ENCODE data around the gene CEP57L1.

The CEP57L1 gene

DNA sequence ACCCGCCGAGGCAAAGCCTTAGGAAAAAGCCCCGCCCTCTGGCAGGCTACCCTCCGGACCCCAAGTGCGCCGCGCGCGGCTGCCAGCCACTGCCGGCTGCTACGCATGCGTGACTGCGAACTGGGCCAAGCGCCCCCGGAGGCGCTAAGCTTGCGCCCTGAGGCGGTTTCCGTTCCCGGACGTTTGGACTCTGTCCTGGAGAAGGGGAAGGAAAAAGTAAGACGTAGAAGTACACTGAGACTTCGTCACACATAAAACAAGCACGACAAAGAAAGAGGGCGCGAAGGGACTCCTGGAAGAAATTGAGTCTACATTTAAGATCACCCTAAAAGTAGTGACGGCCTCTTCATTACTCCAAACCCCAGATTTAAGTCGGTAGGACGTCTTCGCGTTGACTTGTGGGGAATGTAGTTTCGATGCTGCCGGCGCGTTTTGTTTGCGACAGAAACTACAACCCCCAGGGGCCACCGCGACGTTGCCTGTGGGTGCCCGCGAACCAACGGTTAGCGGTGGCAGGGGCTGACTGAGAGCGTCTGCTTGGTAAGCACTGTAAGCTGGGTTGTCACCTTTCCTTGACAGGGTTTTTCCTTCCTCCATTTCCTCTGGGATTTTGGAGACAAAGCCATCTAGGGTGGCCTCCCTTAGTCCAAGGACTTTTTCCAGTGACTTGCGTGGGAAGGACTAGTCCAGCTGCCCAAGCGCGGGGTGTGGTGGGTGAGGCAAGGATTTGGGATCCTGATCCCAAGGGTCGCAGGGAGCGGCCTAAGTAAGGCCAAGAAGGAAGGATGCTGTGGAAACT is at the start of gene CEP57L1:
TSS of gene CEP57L1 (plus strand) at position 472 of the 799 bp plus-strand sequence. CDS start 49,715 bp downstream, outside the sequence.
- Histone ChIP-seq H3K36me3 (peaks cover 12% of the 10 kb centered on the region; the same call in 1 of the 2 replicates), H4K20me1 (peaks cover 6% of the 10 kb centered on the region; the same call in 1 of the 2 replicates), H3K27ac (peak within 1 kb of the TSS; percentile 91), H3K9me3 (no peaks in the 10 kb centered on the region), H3K27me3 (no peaks in the 10 kb centered on the region), H3K9ac (peak within 1 kb of the TSS; percentile 92), H3K4me1 (peaks cover 39% of the 10 kb centered on the region), H3K4me2 (peak within 1 kb of the TSS; percentile 95), H3K4me3 (peak within 1 kb of the TSS; percentile 87)
- no peak for TF ChIP-seq Cebpa-rat (IDR thresholded peaks at IDR 0.05)

DNA sequence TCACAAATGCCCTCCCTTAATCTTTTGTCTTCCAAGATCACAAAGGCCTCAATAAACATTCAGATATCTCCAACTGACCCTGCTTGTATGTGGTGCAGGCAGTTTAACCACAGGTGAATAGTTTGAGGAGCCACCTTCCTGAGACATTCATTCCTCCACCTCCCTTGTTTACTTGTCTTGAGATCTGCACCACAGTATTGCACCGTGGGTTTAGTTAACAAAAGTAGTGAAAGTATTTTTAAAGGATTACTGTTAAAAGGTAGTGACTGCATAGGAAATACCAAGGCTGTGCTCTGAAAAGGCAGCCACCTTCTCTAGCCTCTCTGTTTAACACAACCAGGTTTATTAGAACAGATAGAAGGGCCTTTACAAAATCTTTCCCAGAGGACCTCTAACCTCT is 47.1 kb upstream of the CEP57L1 start:
- Histone ChIP-seq H4K20me1 (no peaks in the 10 kb centered on the region), H3K27ac (no peak overlapping the region), H3K4me1 (peaks cover 14% of the 10 kb centered on the region; the same call in 1 of the 2 replicates), H3K4me3 (no peak overlapping the region), H3K9ac (no peak overlapping the region), H3K36me3 (no peaks in the 10 kb centered on the region), H3K4me2 (no peak overlapping the region), H3K9me3 (peaks cover 6% of the 10 kb centered on the region), H3K27me3 (no peaks in the 10 kb centered on the region)
- TF ChIP-seq Cebpa-rat (IDR thresholded peaks at IDR 0.05) = no peak

DNA sequence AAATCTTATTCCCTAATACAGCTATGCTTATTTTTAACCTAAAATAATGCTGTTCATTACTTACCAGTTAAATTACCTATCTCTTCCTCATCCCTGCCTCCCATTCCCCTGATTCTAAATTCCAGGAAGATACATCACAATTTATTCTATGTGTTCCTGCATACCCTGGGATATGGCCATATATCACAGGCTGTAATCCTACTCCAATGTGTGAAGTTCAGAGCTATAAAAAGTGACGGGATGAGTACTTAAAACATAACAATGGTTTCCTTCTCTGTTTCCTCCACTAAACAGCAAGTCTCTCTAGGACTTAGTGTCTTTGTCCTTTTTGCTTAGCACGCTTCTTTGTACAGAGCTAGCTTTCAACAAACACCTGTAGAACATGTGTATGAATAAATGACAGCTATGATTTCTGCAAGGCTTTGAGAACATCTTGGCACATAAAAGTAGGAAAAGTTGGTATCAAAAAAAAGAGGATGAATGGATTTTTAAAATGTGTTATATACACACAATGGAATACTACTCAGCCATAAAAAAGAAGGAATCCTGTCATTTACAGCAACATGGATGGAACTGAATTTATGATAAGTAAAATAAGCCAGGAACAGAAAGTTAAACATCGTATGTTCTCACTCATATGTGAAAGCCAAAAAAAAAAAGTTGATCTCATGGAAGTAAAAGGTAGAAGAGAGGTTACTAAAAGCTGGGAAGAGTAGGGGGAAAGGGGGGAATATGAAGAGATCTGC is 46.5 kb upstream of the CEP57L1 start:
- Histone ChIP-seq H3K4me3 (no peak overlapping the region), H3K9ac (no peak overlapping the region), H3K27me3 (no peaks in the 10 kb centered on the region), H3K27ac (no peak overlapping the region), H3K36me3 (no peaks in the 10 kb centered on the region), H3K4me2 (no peak overlapping the region), H3K4me1 (peaks cover 14% of the 10 kb centered on the region; the same call in 1 of the 2 replicates), H3K9me3 (peaks cover 6% of the 10 kb centered on the region), H4K20me1 (no peaks in the 10 kb centered on the region)
- no peak for TF ChIP-seq Cebpa-rat (IDR thresholded peaks at IDR 0.05)

DNA sequence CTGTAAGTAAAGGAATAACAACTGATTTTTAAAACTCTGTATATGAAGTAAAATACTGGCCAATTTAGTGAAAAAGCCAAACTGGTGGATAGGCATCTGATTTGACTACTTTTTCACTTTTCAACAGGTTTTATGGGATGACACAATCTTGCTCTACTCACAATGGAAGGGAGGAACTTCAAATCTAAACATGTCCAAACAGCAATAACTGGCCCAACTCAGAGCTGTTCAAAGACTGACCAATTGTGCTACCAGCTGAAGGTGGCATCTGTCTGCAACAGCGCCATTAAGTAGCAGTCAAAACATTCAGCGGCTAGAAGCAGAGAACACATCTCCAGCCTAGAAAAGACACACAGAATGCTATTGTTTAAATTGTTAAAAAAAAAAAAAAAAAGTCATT is 45.3 kb upstream of the CEP57L1 start:
- Histone ChIP-seq H3K4me3 (no peak overlapping the region), H3K4me2 (no peak overlapping the region)

DNA sequence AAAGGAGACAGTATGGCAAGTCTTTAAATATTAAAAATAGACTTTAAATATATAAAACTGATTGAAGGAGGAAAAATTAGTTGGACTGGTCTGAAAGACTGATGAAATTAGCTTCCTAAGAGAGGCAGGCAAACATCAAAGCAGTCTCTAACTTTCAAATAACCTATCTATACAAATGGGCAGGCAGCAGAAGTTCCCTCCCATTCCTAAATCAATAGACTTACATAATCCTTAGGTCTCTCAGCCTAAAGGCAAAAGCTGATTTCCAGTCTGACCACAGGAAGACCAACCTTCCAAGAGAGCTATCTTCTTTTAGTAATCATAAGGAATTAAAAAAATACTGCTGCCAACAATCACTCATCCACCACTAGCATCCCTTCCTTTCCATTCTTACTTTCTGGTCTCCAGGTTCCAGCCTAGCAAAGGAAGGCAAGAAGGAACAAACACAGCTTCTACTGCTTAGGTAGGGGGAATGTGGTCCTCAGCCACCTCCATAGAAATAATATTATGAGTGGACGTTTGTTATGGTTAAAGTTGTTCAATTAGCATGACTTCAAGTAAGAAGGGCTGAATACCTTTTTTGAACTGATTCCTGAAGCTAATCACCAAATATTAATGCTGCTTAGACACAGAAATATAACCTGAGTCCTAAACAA is 44.7 kb upstream of the CEP57L1 start:
- H3K9ac ChIP-seq = no peak overlapping the region
- no peak overlapping the region for H3K4me2 ChIP-seq
- H4K20me1 ChIP-seq = no peaks in the 10 kb centered on the region
- no peak overlapping the region for H3K27ac ChIP-seq
- H3K27me3 ChIP-seq = no peaks in the 10 kb centered on the region
- H3K4me3 ChIP-seq = no peak overlapping the region
- H3K36me3 ChIP-seq = no peaks in the 10 kb centered on the region
- peaks cover 4% of the 10 kb centered on the region for H3K9me3 ChIP-seq
- peaks cover 14% of the 10 kb centered on the region; the same call in 1 of the 2 replicates for H3K4me1 ChIP-seq
- TF ChIP-seq Cebpa-rat (IDR thresholded peaks at IDR 0.05) = no peak

More for the DNA sequence above, 45.3 kb upstream of the CEP57L1 start:
- H3K27ac ChIP-seq = no peak overlapping the region
- H3K36me3 ChIP-seq = no peaks in the 10 kb centered on the region
- no peaks in the 10 kb centered on the region for H4K20me1 ChIP-seq
- H3K9ac ChIP-seq = no peak overlapping the region
- no peaks in the 10 kb centered on the region for H3K27me3 ChIP-seq
- peaks cover 14% of the 10 kb centered on the region; the same call in 1 of the 2 replicates for H3K4me1 ChIP-seq
- peaks cover 6% of the 10 kb centered on the region for H3K9me3 ChIP-seq
- no peak for TF ChIP-seq Cebpa-rat (IDR thresholded peaks at IDR 0.05)

DNA sequence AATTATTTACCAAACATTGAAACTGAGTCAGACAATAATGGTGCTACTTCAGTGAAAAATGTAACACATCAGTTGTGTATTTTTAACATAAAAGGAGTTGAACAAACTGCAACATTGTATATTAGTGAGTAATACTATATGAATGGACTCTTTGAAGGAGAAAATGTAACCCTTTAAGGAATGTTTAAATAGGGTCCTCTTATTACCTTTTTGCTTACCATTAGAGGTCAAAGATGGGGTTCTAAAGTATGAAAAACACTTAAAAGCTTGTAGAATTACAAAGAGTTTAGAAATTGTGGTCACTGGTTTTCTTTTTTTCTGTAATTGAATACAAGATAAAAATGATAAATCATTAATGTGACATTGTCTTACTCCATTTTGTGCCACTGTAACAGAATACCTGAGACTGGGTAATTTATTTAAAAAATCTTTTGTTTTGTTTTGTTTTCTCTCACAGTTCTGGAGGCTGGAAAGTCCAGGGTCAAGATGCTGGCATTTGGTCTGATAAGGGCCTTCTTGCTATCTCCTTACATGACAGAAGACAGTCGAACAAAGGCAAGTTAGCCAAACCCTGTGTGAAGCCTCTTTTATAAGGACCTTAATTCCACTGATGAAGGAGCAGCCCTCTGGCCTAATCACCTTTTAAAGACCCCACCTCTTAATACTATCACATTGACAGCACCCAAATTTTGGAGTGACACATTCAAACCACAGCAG is 43.8 kb upstream of the CEP57L1 start:
- Histone ChIP-seq H3K36me3 (no peaks in the 10 kb centered on the region), H4K20me1 (no peaks in the 10 kb centered on the region), H3K4me3 (no peak overlapping the region), H3K9ac (no peak overlapping the region), H3K27ac (no peak overlapping the region), H3K4me2 (no peak overlapping the region), H3K9me3 (no peaks in the 10 kb centered on the region), H3K4me1 (peaks cover 14% of the 10 kb centered on the region; the same call in 1 of the 2 replicates), H3K27me3 (no peaks in the 10 kb centered on the region)
- no peak for TF ChIP-seq Cebpa-rat (IDR thresholded peaks at IDR 0.05)

DNA sequence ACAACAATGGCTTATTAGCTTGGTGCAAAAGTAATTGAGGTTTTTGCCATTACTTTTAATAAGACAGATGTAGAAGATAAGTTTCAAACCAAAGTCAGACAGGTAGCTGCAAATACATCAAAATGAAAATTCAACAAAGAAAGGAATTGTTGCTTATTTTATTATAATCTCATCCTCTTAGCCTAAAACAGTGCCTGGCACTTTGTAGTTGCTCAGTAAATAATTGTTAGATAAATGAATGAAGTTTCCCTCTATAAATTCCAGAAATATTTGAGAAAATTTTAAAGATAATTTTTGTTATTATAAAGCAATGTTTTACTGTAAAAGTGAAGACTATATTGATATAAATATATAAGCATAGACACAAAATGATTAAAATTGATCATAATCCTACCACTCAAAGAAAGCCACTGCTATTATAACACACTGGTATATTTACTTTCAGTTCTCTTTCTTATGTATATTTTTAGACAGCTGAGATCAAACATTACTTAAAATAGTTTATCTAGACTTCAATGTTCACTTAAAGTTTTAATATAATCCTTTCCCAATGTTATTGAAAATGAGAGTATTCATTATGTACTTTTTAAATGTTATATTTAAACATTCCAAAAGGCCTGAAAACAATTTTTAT is 43.2 kb upstream of the CEP57L1 start:
- H3K27me3 ChIP-seq = no peaks in the 10 kb centered on the region
- H3K9ac ChIP-seq = no peak overlapping the region
- no peaks in the 10 kb centered on the region for H3K36me3 ChIP-seq
- TF ChIP-seq Cebpa-rat (IDR thresholded peaks at IDR 0.05) = no peak
- peaks cover 14% of the 10 kb centered on the region; the same call in 1 of the 2 replicates for H3K4me1 ChIP-seq
- H3K27ac ChIP-seq = no peak overlapping the region
- H3K4me2 ChIP-seq = no peak overlapping the region
- no peak overlapping the region for H3K4me3 ChIP-seq
- no peaks in the 10 kb centered on the region for H4K20me1 ChIP-seq
- H3K9me3 ChIP-seq = no peaks in the 10 kb centered on the region

DNA sequence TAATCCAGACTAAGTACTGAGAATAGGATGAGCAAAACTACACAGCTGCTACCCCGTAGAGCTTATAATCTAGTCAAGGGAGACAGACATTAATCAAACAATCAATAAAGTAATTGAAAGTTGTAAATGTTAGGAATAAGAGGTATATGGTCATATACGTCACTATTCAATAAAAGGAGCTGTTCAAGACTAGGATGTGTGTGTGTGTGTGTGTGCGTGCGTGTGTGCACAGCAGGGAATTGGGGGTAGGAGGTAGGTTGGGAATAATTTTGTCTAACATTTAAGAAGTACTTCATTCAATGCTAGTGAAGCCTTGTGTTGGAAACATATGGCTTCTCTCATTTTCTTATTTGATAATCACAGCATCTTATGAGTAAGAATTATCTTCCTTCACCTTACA is 42.5 kb upstream of the CEP57L1 start:
- Histone ChIP-seq H3K9ac (no peak overlapping the region), H4K20me1 (no peaks in the 10 kb centered on the region), H3K9me3 (no peaks in the 10 kb centered on the region), H3K4me1 (peaks cover 14% of the 10 kb centered on the region; the same call in 1 of the 2 replicates), H3K4me3 (no peak overlapping the region), H3K27me3 (no peaks in the 10 kb centered on the region), H3K36me3 (no peaks in the 10 kb centered on the region), H3K27ac (no peak overlapping the region), H3K4me2 (no peak overlapping the region)
- TF ChIP-seq Cebpa-rat (IDR thresholded peaks at IDR 0.05) = no peak

DNA sequence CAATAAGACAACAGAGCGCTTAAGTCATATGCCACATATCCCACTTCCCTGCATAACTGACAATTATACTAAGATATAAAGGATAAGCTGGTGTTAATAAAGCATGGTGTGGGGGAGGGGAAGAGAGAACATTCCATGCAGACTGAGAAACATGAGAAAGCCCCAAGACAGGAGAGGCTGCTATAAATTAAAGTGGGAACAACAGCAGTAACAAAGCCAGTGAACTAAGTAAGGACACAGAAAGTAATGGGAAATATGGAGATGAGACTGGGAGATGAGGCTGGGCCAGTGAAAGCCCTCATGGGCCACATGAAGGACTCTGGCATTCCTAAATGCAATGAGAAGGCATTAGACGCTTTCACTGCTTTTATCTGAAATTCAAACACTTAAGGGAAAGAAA is 42.0 kb upstream of the CEP57L1 start:
- Histone ChIP-seq H3K27ac (no peak overlapping the region), H3K9me3 (no peaks in the 10 kb centered on the region), H3K27me3 (no peaks in the 10 kb centered on the region), H4K20me1 (no peaks in the 10 kb centered on the region), H3K4me1 (peaks cover 14% of the 10 kb centered on the region; the same call in 1 of the 2 replicates), H3K9ac (no peak overlapping the region), H3K4me3 (no peak overlapping the region), H3K4me2 (no peak overlapping the region), H3K36me3 (no peaks in the 10 kb centered on the region)
- no peak for TF ChIP-seq Cebpa-rat (IDR thresholded peaks at IDR 0.05)
